D341Med (cell line): ENCODE measurements around the gene ADGRA1.

ENCODE experiments used
- DNase-seq: peaks from one replicate; pipeline ENCODE4 v3.0.0; 2012; ENCODE audit warnings: low spot score

ADGRA1 gene

GRCh38 chr10:133056001-133056400, 31.7 kb upstream of the ADGRA1 start:
- no peak for DNase-seq

- DNase-seq: no peak
Measured at GRCh38 chr10:133056651-133057178, 31.0 kb upstream of the ADGRA1 start.

GRCh38 chr10:133058331-133059092, 29.2 kb upstream of the ADGRA1 start:
- no peak for DNase-seq

GRCh38 chr10:133059093-133059470, 28.6 kb upstream of the ADGRA1 start:
- no peak for DNase-seq

- no peak for DNase-seq
Measured at GRCh38 chr10:133059571-133059970, 28.2 kb upstream of the ADGRA1 start.

GRCh38 chr10:133060022-133060421, 27.7 kb upstream of the ADGRA1 start:
- no peak for DNase-seq

GRCh38 chr10:133060466-133060865, 27.3 kb upstream of the ADGRA1 start:
- DNase-seq: no peak

- no peak for DNase-seq
Measured at GRCh38 chr10:133060881-133061280, 26.8 kb upstream of the ADGRA1 start.

- no peak for DNase-seq
Measured at GRCh38 chr10:133061296-133062038, 26.3 kb upstream of the ADGRA1 start.

GRCh38 chr10:133062085-133062484, 25.6 kb upstream of the ADGRA1 start:
- DNase-seq: no peak

GRCh38 chr10:133062635-133063034, 25.1 kb upstream of the ADGRA1 start:
- DNase-seq: no peak

GRCh38 chr10:133067149-133068105, 20.3 kb upstream of the ADGRA1 start:
- DNase-seq: no peak

- DNase-seq: no peak
Measured at GRCh38 chr10:133068111-133069032, 19.4 kb upstream of the ADGRA1 start.

- DNase-seq: no peak
Measured at GRCh38 chr10:133069033-133069525, 18.6 kb upstream of the ADGRA1 start.

GRCh38 chr10:133070405-133070804, 17.3 kb upstream of the ADGRA1 start:
- DNase-seq: no peak

GRCh38 chr10:133070810-133071209, 16.9 kb upstream of the ADGRA1 start:
- no peak for DNase-seq

- no peak for DNase-seq
Measured at GRCh38 chr10:133071733-133072132, 16.0 kb upstream of the ADGRA1 start.

GRCh38 chr10:133072196-133072595, 15.5 kb upstream of the ADGRA1 start:
- no peak for DNase-seq

GRCh38 chr10:133072720-133073390, 14.9 kb upstream of the ADGRA1 start:
- DNase-seq: no peak
